ENCODE data around the gene CDK5RAP1. TPM values are rescaled to one million over a fixed set of nuclear protein-coding genes. Genes with fewer than 3 reads are reported as not detected.

CDK5RAP1 gene
- total and polyA plus RNA-seq, 2 of the 8 experiments (the other 6 are each of a cell fraction or from before 2014, with no cell fraction given) = 37.8 to 46.6 TPM

GRCh38 chr20:33320006-33320405 is 81.3 kb downstream of the CDK5RAP1 start:
- no peak overlapping the region for H2AK5ac ChIP-seq (ENCODE audit: low read depth, low read length)
- H3K36me3 ChIP-seq (ENCODE audit: control insufficient read depth in 2 of 4, insufficient read depth in 4 of 4, low read length in 3 of 4) = no peaks in the 10 kb centered on the region
- H2BK5ac ChIP-seq (ENCODE audit: low read depth, low read length) = no peak overlapping the region; the same call in 1 of the 2 replicates
- no peak overlapping the region for H2AFZ ChIP-seq (ENCODE audit: low read length)
- no peak overlapping the region for H2BK20ac ChIP-seq (ENCODE audit: low read length)
- H2BK15ac ChIP-seq (ENCODE audit: low read length) = no peak overlapping the region
- H3K9ac ChIP-seq (replicated peaks in 1 of 4; ENCODE audit: extremely low read depth in 1 of 4, low read depth in 3 of 4, low read length in 3 of 4) = no peak overlapping the region
- no peak overlapping the region for H3K23ac ChIP-seq (ENCODE audit: insufficient read length)
- no peak for FAIRE-seq
- no peak overlapping the region for H3K4me2 ChIP-seq (ENCODE audit: insufficient read depth in 1 of 2, low read depth in 2 of 2, low read length in 2 of 2)
- H3K27me3 ChIP-seq (replicated peaks in 1 of 4; ENCODE audit: control insufficient read depth in 3 of 4, extremely low read depth in 1 of 4, insufficient read depth in 3 of 4, low read length in 3 of 4) = no peaks in the 10 kb centered on the region; a peak in 2 of 7 replicates
- ChIA-PET POLR2A (ENCODE audit: partially characterized antibody) (interaction anchor here (0.7 kb wide), 1 partner anchor 358 kb away, joined by 3 read pairs; no protein-coding TSS in a partner anchor), CTCF (ENCODE audit: partially characterized antibody) (interaction anchor here (0.7 to 1.0 kb wide), 2 partner anchors 20 to 66 kb away, joined by 3 read pairs; no protein-coding TSS in a partner anchor)
- no peaks in the 10 kb centered on the region for H3K4me1 ChIP-seq (replicated peaks in 1 of 4; ENCODE audit: control insufficient read depth in 3 of 4, insufficient read depth in 4 of 4, low read length in 3 of 4)
- H3K27ac ChIP-seq (ENCODE audit: low read depth, low read length) = no peak overlapping the region
- no peak for TF ChIP-seq POU5F1 (IDR thresholded peaks at IDR 0.05; ENCODE audit: low read depth, low read length)
- no peaks in the 10 kb centered on the region for H3K79me1 ChIP-seq (ENCODE audit: low read depth, low read length)
- H4K8ac ChIP-seq (ENCODE audit: extremely low read depth, insufficient read depth, low read length) = no peak overlapping the region
- no peak overlapping the region for H3K4ac ChIP-seq (replicated peaks; ENCODE audit: insufficient read length, low read depth, low read length)
- no peak for DNase-seq (ENCODE audit: low read depth in 1 of 2, low spot score in 2 of 2)
- H3K18ac ChIP-seq (ENCODE audit: extremely low read depth, low read length) = no peak overlapping the region
- no peaks in the 10 kb centered on the region for H3K79me2 ChIP-seq (ENCODE audit: control insufficient read depth in 1 of 2, insufficient read depth in 2 of 2, low read length in 2 of 2)
- WGBS, 2 experiments (ENCODE audit: extremely low coverage in 1 of 2, insufficient coverage in 1 of 2, insufficient read length in 1 of 2, insufficient replicate concordance in 2 of 2, low coverage in 1 of 2, low lambda C conversion rate in 2 of 2, missing lambda C conversion rate in 1 of 2) = 94% methylated on average over 10 of the region's 10 CpGs; no CpG with 5 or more reads in 1 of the 2 experiments
- no peaks in the 10 kb centered on the region for H3K23me2 ChIP-seq (ENCODE audit: low read depth, low read length)
- H4K20me1 ChIP-seq (replicated peaks in 1 of 2; ENCODE audit: control insufficient read depth in 1 of 2, insufficient read depth in 2 of 2, low read length in 2 of 2) = no peaks in the 10 kb centered on the region
- H3K56ac ChIP-seq (replicated peaks; ENCODE audit: insufficient read length, low read depth, low read length) = no peak overlapping the region
- no peak overlapping the region for H3K4me3 ChIP-seq (ENCODE audit: extremely low read depth in 1 of 4, insufficient read depth in 2 of 4, low read depth in 3 of 4, low read length in 4 of 4)
- H2BK120ac ChIP-seq (replicated peaks; ENCODE audit: low read depth, low read length) = no peak overlapping the region
- no peak overlapping the region for H4K5ac ChIP-seq (ENCODE audit: insufficient read length, low read depth, low read length)
- no peak overlapping the region for H2BK12ac ChIP-seq (ENCODE audit: low read depth, low read length)
- no peak overlapping the region for H3K14ac ChIP-seq (ENCODE audit: insufficient read length)
- no peak overlapping the region for H4K91ac ChIP-seq (replicated peaks; ENCODE audit: insufficient read length, low read length)
- H3K9me3 ChIP-seq (ENCODE audit: insufficient read depth in 2 of 2, low read depth in 1 of 2, low read length in 1 of 2) = no peaks in the 10 kb centered on the region

All from H1 (cell line).